ENCODE measurements around the gene KIF5A.

Gene KIF5A

GRCh38 chr12:57535764-57536596, 13.9 kb upstream of the KIF5A start:
- no peak for DNase-seq (ENCODE audit: low spot score)

- peak; percentile 78 for DNase-seq (ENCODE audit: low spot score)
Measured at GRCh38 chr12:57536597-57536942, 13.3 kb upstream of the KIF5A start.

- no peak for DNase-seq (ENCODE audit: low spot score)
Measured at GRCh38 chr12:57539134-57539768, 10.6 kb upstream of the KIF5A start.

- no peak for DNase-seq (ENCODE audit: low spot score)
Measured at GRCh38 chr12:57541001-57541400, 8.8 kb upstream of the KIF5A start.

GRCh38 chr12:57541717-57542116, 8.1 kb upstream of the KIF5A start:
- no peak for DNase-seq (ENCODE audit: low spot score)

GRCh38 chr12:57543581-57543980, 6.3 kb upstream of the KIF5A start:
- no peak for DNase-seq (ENCODE audit: low spot score)

- DNase-seq (ENCODE audit: low spot score), result no peak
Measured at GRCh38 chr12:57545809-57546437, 3.9 kb upstream of the KIF5A start.

- peak; percentile 96 for DNase-seq (ENCODE audit: low spot score)
Measured at GRCh38 chr12:57546438-57547287, 3.2 kb upstream of the KIF5A start, which contains the start of gene DCTN2. Gene DCTN2, minus strand, starts transcription at chr12:57547192. Its CDS starts 129 bp downstream, at chr12:57547063.

- no peak for DNase-seq (ENCODE audit: low spot score)
Measured at GRCh38 chr12:57547288-57548012, 2.4 kb upstream of the KIF5A start.

- DNase-seq (ENCODE audit: low spot score), result no peak
Measured at GRCh38 chr12:57548013-57548315, 1.9 kb upstream of the KIF5A start.

- DNase-seq (ENCODE audit: low spot score), result no peak
Measured at GRCh38 chr12:57548488-57548887, 1.4 kb upstream of the KIF5A start.

GRCh38 chr12:57549203-57549908, 488 bp upstream of the KIF5A start:
- DNase-seq (ENCODE audit: low spot score), result no peak

- DNase-seq (ENCODE audit: low spot score), result no peak
Measured at GRCh38 chr12:57550641-57551549, 1.1 kb downstream of the KIF5A start.

GRCh38 chr12:57551637-57552305, 1.9 kb downstream of the KIF5A start:
- no peak for DNase-seq (ENCODE audit: low spot score)

- no peak for DNase-seq (ENCODE audit: low spot score)
Measured at GRCh38 chr12:57552306-57552651, 2.4 kb downstream of the KIF5A start.

- no peak for DNase-seq (ENCODE audit: low spot score)
Measured at GRCh38 chr12:57552835-57553313, 3.0 kb downstream of the KIF5A start.

- DNase-seq (ENCODE audit: low spot score), result no peak
Measured at GRCh38 chr12:57553343-57554202, 3.7 kb downstream of the KIF5A start.

GRCh38 chr12:57554453-57554852, 4.6 kb downstream of the KIF5A start:
- no peak for DNase-seq (ENCODE audit: low spot score)

Data from putamen (tissue), 1 donor.